Neural cell (in vitro differentiated cells): ENCODE measurements around the gene MAST4. TPM values are rescaled to one million over a fixed set of nuclear protein-coding genes. Genes with fewer than 3 reads are reported as not detected.

Experiments
- H2AFZ ChIP-seq: fragments of 200-600, 300-800 bp; sonication (generic), shearing (Covaris generic); 2 replicates; pipeline ENCODE4 v1.6.0; 2014; ENCODE audit warnings: low read depth, mild to moderate bottlenecking, antibody characterized with exemption, low read length, moderate library complexity
- H3F3A ChIP-seq: fragments of 200-600 bp; shearing (Covaris generic); 2 replicates; pipeline ENCODE4 v1.6.1; 2016; ENCODE audit warnings: mild to moderate bottlenecking, moderate library complexity, mixed read lengths, antibody characterized with exemption, low read length; ENCODE audit not compliant: insufficient read depth, poor library complexity, severe bottlenecking
- H3K27ac ChIP-seq: fragments of 200-600, 300-800 bp; sonication (generic), shearing (Covaris generic); 2 replicates; pipeline ENCODE4 v1.5.1; 2014; ENCODE audit warnings: mild to moderate bottlenecking, low read length, moderate library complexity
- H3K27me3 ChIP-seq: fragments of 300-800, 200-600 bp; sonication (generic), shearing (Covaris generic); 2 replicates; pipeline ENCODE4 v1.6.0; 2014; ENCODE audit warnings: mild to moderate bottlenecking, low read depth, low read length, moderate library complexity; ENCODE audit not compliant: insufficient read depth
- H3K36me3 ChIP-seq: fragments of 300-800, 200-600 bp; sonication (generic), shearing (Covaris generic); 2 replicates; pipeline ENCODE4 v1.5.1; 2014; ENCODE audit warnings: mild to moderate bottlenecking, antibody characterized with exemption, low read length, moderate library complexity; ENCODE audit not compliant: insufficient read depth
- H3K4me2 ChIP-seq: fragments of 300-800, 200-600 bp; sonication (generic), shearing (Covaris generic); 2 replicates; pipeline ENCODE4 v1.6.0; 2014; ENCODE audit warnings: mild to moderate bottlenecking, low read length
- H3K4me3 ChIP-seq: fragments of 300-800, 200-600 bp; sonication (generic), shearing (Covaris generic); 2 replicates; pipeline ENCODE4 v1.5.1; 2014; ENCODE audit warnings: mild to moderate bottlenecking, low read length, moderate library complexity
- H3K79me2 ChIP-seq: fragments of 200-600 bp; shearing (Covaris generic); replicated peaks from 2 replicates; pipeline ENCODE4 v1.6.0; 2014; ENCODE audit warnings: mild to moderate bottlenecking, low read length, moderate library complexity; ENCODE audit not compliant: insufficient read depth
- H3K9ac ChIP-seq: fragments of 300-800, 200-600 bp; sonication (generic), shearing (Covaris generic); 2 replicates; pipeline ENCODE4 v1.6.1; 2016; ENCODE audit warnings: mild to moderate bottlenecking, low read length, mixed read lengths
- H3K9me2 ChIP-seq: fragments of 200-600 bp; shearing (Covaris generic); 2 replicates; pipeline ENCODE4 v1.6.1; 2016; ENCODE audit warnings: mild to moderate bottlenecking, low read length, mixed read lengths; ENCODE audit not compliant: insufficient read depth
- H3K9me3 ChIP-seq: fragments of 200-600, 300-800 bp; sonication (generic), shearing (Covaris generic); 2 replicates; pipeline ENCODE4 v1.6.1; 2016; ENCODE audit warnings: mild to moderate bottlenecking, mixed run types, low read length, moderate library complexity, mixed read lengths
- H4K20me1 ChIP-seq: fragments of 200-600 bp; shearing (Covaris generic); 2 replicates; pipeline ENCODE4 v1.6.1; 2016; ENCODE audit warnings: mild to moderate bottlenecking, mixed run types; ENCODE audit not compliant: insufficient read depth
- EP300 ChIP-seq: fragments of 450-650 bp; conservative IDR thresholded peaks from 2 replicates; pipeline ENCODE4 v1.6.1; 2014; ENCODE audit warnings: antibody characterized with exemption, mild to moderate bottlenecking, moderate library complexity; ENCODE audit not compliant: poor library complexity, severe bottlenecking
- EZH2 ChIP-seq: fragments of 200-600, 300-800 bp; shearing (Covaris generic), sonication (generic); IDR thresholded peaks from 2 replicates; pipeline ENCODE4 v1.6.1; 2014; ENCODE audit warnings: antibody characterized with exemption, low read length, borderline replicate concordance, mild to moderate bottlenecking; ENCODE audit not compliant: insufficient read depth, poor library complexity, severe bottlenecking
- MXI1 ChIP-seq: fragments of 450-650 bp; conservative IDR thresholded peaks from 2 replicates; pipeline ENCODE4 v1.6.1; 2014; ENCODE audit warnings: antibody characterized with exemption, mild to moderate bottlenecking; ENCODE audit not compliant: poor library complexity, severe bottlenecking
- POLR2AphosphoS5 ChIP-seq: IDR thresholded peaks from 2 replicates; pipeline ENCODE4 v1.6.1; 2012
- RAD21 ChIP-seq: fragments of 450-650 bp; conservative IDR thresholded peaks from 2 replicates; pipeline ENCODE4 v1.6.1; 2014; ENCODE audit warnings: antibody characterized with exemption, mild to moderate bottlenecking, moderate library complexity
- SMC3 ChIP-seq: fragments of 450-650 bp; conservative IDR thresholded peaks from 2 replicates; pipeline ENCODE4 v1.6.1; 2014; ENCODE audit warnings: antibody characterized with exemption, mild to moderate bottlenecking, moderate library complexity; ENCODE audit not compliant: poor library complexity
- TAF1 ChIP-seq: IDR thresholded peaks from 2 replicates; pipeline ENCODE4 v1.6.1; 2012; ENCODE audit warnings: low read depth
- polyA plus RNA-seq: library from polyadenylated mRNA; depleted of rRNA; stranded (reverse); fragments of >200 nt; gene quantifications from 2 replicates; pipeline ENCODE4 v1.2.3, GENCODE V29; 2014
- TF ChIP-seq, protein P1 (sequence below): IDR thresholded peaks from 2 replicates; pipeline ENCODE4 v1.6.1; 2012; ENCODE audit warnings: borderline replicate concordance
- TF ChIP-seq, protein P2 (sequence below): fragments of 450-650 bp; IDR thresholded peaks from 2 replicates; pipeline ENCODE4 v1.5.1; 2014; ENCODE audit warnings: antibody characterized with exemption, mild to moderate bottlenecking, moderate library complexity; ENCODE audit not compliant: poor library complexity, severe bottlenecking

MAST4 gene
- polyA plus RNA-seq, 1 donor from 2014 or later: 2.3 TPM

DNA sequence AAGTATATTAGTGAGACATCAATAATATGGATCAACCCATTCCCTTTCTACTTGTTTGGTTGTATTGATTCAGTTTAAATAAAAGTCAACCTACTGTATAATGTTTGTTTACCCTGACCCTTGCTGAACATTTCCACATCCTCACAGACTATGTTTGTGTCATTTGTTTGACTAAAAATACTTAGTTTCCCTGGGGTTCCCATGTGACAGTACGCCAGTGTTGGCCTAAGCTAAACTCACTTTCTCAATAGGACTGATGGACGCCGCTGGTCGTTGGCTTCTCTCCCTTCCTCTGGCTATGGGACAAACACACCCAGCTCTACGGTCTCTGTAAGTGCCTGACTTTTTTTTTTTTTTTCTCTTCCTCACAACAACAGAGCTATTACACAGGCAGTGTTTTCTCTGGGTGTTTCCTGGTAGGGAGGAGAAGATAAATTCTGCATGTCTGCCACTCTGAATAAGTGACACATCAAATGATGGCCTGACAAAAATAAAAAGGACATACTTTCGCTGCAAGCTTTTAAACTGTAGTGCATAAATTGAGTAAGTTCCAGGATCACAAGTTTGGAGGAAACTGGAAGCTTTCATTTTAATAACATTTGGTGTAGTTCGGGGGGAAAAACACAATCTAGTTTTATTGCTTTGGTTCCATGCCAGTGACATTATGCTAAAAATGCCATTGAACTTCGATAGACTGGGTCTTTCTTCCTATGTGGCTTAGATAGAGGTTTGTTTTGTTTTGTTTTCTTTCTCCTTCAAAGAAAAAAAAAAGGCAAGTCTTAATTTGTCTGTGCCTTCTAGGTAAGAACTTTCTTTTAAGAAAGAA lies 499.4 kb downstream of the MAST4 start:
- no peak overlapping the region for H3K4me3 ChIP-seq
- no peaks in the 10 kb centered on the region for H3K27me3 ChIP-seq
- no peaks in the 10 kb centered on the region for H3K79me2 ChIP-seq
- no peaks in the 10 kb centered on the region for H3K9me3 ChIP-seq
- H3K27ac ChIP-seq: no peak overlapping the region
- no peak overlapping the region for H3K9ac ChIP-seq
- H3K36me3 ChIP-seq: no peaks in the 10 kb centered on the region
- no peaks in the 10 kb centered on the region for H4K20me1 ChIP-seq
- no peak overlapping the region for H3K4me2 ChIP-seq
- no peaks in the 10 kb centered on the region for H3K9me2 ChIP-seq
- peaks cover 5% of the 10 kb centered on the region for H3F3A ChIP-seq
- TF ChIP-seq POLR2AphosphoS5 (no peak), MXI1 (no peak), TAF1 (no peak), RAD21 (no peak), SMC3 (no peak), EZH2 (no peak), EP300 (no peak)
- TF ChIP-seq, protein P1, sequence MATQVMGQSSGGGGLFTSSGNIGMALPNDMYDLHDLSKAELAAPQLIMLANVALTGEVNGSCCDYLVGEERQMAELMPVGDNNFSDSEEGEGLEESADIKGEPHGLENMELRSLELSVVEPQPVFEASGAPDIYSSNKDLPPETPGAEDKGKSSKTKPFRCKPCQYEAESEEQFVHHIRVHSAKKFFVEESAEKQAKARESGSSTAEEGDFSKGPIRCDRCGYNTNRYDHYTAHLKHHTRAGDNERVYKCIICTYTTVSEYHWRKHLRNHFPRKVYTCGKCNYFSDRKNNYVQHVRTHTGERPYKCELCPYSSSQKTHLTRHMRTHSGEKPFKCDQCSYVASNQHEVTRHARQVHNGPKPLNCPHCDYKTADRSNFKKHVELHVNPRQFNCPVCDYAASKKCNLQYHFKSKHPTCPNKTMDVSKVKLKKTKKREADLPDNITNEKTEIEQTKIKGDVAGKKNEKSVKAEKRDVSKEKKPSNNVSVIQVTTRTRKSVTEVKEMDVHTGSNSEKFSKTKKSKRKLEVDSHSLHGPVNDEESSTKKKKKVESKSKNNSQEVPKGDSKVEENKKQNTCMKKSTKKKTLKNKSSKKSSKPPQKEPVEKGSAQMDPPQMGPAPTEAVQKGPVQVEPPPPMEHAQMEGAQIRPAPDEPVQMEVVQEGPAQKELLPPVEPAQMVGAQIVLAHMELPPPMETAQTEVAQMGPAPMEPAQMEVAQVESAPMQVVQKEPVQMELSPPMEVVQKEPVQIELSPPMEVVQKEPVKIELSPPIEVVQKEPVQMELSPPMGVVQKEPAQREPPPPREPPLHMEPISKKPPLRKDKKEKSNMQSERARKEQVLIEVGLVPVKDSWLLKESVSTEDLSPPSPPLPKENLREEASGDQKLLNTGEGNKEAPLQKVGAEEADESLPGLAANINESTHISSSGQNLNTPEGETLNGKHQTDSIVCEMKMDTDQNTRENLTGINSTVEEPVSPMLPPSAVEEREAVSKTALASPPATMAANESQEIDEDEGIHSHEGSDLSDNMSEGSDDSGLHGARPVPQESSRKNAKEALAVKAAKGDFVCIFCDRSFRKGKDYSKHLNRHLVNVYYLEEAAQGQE: no peak
- TF ChIP-seq, protein P2, sequence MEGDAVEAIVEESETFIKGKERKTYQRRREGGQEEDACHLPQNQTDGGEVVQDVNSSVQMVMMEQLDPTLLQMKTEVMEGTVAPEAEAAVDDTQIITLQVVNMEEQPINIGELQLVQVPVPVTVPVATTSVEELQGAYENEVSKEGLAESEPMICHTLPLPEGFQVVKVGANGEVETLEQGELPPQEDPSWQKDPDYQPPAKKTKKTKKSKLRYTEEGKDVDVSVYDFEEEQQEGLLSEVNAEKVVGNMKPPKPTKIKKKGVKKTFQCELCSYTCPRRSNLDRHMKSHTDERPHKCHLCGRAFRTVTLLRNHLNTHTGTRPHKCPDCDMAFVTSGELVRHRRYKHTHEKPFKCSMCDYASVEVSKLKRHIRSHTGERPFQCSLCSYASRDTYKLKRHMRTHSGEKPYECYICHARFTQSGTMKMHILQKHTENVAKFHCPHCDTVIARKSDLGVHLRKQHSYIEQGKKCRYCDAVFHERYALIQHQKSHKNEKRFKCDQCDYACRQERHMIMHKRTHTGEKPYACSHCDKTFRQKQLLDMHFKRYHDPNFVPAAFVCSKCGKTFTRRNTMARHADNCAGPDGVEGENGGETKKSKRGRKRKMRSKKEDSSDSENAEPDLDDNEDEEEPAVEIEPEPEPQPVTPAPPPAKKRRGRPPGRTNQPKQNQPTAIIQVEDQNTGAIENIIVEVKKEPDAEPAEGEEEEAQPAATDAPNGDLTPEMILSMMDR: no peak
- H2AFZ ChIP-seq: no peak overlapping the region

DNA sequence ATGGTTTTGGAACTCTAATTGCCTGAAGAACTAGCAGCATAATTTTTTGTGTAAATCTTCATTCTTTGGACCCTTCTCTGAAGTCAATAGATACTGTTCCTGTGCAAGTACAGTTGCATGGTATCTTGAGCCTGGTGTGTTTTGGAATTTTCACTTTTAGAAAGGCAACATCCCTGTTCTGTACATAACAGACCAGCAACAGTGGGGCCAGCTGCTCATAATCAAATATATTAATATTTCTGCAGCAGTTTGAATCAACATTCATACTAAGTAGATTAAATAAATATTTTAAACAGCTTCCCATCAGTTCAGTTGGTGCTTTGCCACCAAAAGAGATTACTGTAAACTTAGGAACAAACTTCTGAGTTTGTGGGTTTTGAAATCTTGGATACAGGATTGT lies 502.5 kb downstream of the MAST4 start:
- H3K4me2 ChIP-seq: no peak overlapping the region
- no peak overlapping the region for H2AFZ ChIP-seq

More for the DNA sequence above, 502.5 kb downstream of the MAST4 start:
- Histone ChIP-seq H3K4me3 (no peak overlapping the region), H3K27ac (no peak overlapping the region), H3F3A (peaks cover 5% of the 10 kb centered on the region), H3K79me2 (no peaks in the 10 kb centered on the region), H3K36me3 (no peaks in the 10 kb centered on the region), H3K9me3 (no peaks in the 10 kb centered on the region), H4K20me1 (no peaks in the 10 kb centered on the region), H3K9me2 (no peaks in the 10 kb centered on the region), H3K9ac (no peak overlapping the region), H3K27me3 (no peaks in the 10 kb centered on the region)
- no peak for TF ChIP-seq EZH2
- TF ChIP-seq TAF1: no peak
- TF ChIP-seq, protein P2: no peak
- TF ChIP-seq MXI1: no peak
- TF ChIP-seq SMC3: no peak
- no peak for TF ChIP-seq POLR2AphosphoS5
- TF ChIP-seq, protein P1: no peak
- TF ChIP-seq RAD21: no peak
- no peak for TF ChIP-seq EP300
